GM19463 (cell line): ENCODE results near the gene RPL15.
A peak's percentile ranks its signal among the peaks of the same experiment; 100 is the strongest.

Experiments
- ATAC-seq: cut with Tn5 transposase; IDR thresholded peaks from one replicate; pipeline ENCODE4 v1.9.1; 2021; ENCODE audit warnings: mild to moderate bottlenecking, moderate library complexity; ENCODE audit not compliant: unreplicated experiment

RPL15 gene

GRCh38 chr3:23959135-23959900 is 42.4 kb downstream of the RPL15 start:
- peak; percentile 56 for ATAC-seq

GRCh38 chr3:23960649-23961048 is 43.7 kb downstream of the RPL15 start:
- no peak for ATAC-seq

- no peak for ATAC-seq
Measured at GRCh38 chr3:23961066-23961465, 44.1 kb downstream of the RPL15 start.

- ATAC-seq, result no peak
Measured at GRCh38 chr3:23961913-23962312, 45.0 kb downstream of the RPL15 start.

GRCh38 chr3:23964537-23965235 is 47.8 kb downstream of the RPL15 start:
- ATAC-seq, result no peak

- no peak for ATAC-seq
Measured at GRCh38 chr3:23966328-23966727, 49.4 kb downstream of the RPL15 start.

- no peak for ATAC-seq
Measured at GRCh38 chr3:23968463-23969184, 51.7 kb downstream of the RPL15 start.

- no peak for ATAC-seq
Measured at GRCh38 chr3:23969393-23969792, 52.5 kb downstream of the RPL15 start.
